ENCODE data around the gene DDX6.

DNA sequence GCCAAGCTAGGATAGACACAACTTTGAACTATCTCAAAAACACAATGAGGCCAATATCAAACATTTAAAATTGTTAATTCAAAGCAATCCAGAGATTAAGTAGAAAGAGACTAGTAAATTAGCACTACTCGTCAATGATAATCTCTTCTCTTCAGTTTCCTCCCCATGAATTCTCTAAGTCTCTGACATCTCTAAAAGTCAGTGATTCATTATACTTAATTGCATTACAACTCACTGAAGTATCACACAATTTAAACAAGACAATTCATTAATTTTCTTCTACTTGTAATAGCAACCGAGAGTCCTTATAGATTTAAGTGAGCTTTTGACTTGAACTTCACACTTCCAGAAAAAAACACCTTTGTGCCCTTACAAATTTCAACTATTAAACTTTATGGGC, 4.3 kb downstream of the DDX6 start:
- TF ChIP-seq POLR2A (IDR thresholded peaks at IDR 0.05; ENCODE audit: low read length) (no peak), GATA1 (IDR thresholded peaks at IDR 0.05; ENCODE audit: low read depth, low read length) (no peak)

Data from erythroblast (primary cell).